Mucosa of stomach (tissue), 1 donor: Measurements from ENCODE around the gene TTYH1.

ENCODE experiments used
- H3K27me3 ChIP-seq: one replicate; pipeline ENCODE4 v1.7.0; 2013; ENCODE audit warnings: mild to moderate bottlenecking, low read length; ENCODE audit not compliant: control insufficient read depth, insufficient read depth
- H3K36me3 ChIP-seq: one replicate; pipeline ENCODE4 v1.7.0; 2013; ENCODE audit warnings: low read length; ENCODE audit not compliant: control insufficient read depth, insufficient read depth
- H3K4me1 ChIP-seq: one replicate; pipeline ENCODE4 v1.7.0; 2013; ENCODE audit warnings: mild to moderate bottlenecking, low read length; ENCODE audit not compliant: control insufficient read depth, insufficient read depth
- H3K4me3 ChIP-seq: one replicate; pipeline ENCODE4 v1.7.0; 2013; ENCODE audit warnings: low read length
- H3K9ac ChIP-seq: one replicate; pipeline ENCODE4 v1.7.0; 2013; ENCODE audit warnings: mild to moderate bottlenecking, low read length, moderate library complexity
- H3K9me3 ChIP-seq: one replicate; pipeline ENCODE4 v1.7.0; 2013; ENCODE audit warnings: mild to moderate bottlenecking, low read length, moderate library complexity; ENCODE audit not compliant: control insufficient read depth
- donor health status: Pancreatic carcinoma.

Gene TTYH1

GRCh38 chr19:54470991-54471782, 55.9 kb downstream of the TTYH1 start:
- peaks cover 37% of the 10 kb centered on the region for H3K4me1 ChIP-seq
- H3K36me3 ChIP-seq: no peaks in the 10 kb centered on the region
- peak overlapping the region; percentile 96 for H3K9ac ChIP-seq
- H3K4me3 ChIP-seq: peak overlapping the region; percentile 90
- H3K27me3 ChIP-seq: peaks cover 8% of the 10 kb centered on the region
- no peaks in the 10 kb centered on the region for H3K9me3 ChIP-seq

GRCh38 chr19:54473071-54473891, 58.0 kb downstream of the TTYH1 start, which contains the start of gene CDC42EP5:
CDC42EP5 (minus strand) TSS chr19:54473296; CDS start chr19:54465547, 7,749 bp downstream.
- peaks cover 8% of the 10 kb centered on the region for H3K27me3 ChIP-seq
- peaks cover 31% of the 10 kb centered on the region for H3K4me1 ChIP-seq
- H3K4me3 ChIP-seq: peak within 1 kb of the TSS; percentile 7
- H3K9me3 ChIP-seq: no peaks in the 10 kb centered on the region
- no peaks in the 10 kb centered on the region for H3K36me3 ChIP-seq
- peak within 1 kb of the TSS; percentile 83 for H3K9ac ChIP-seq

- Histone ChIP-seq H3K9me3 (no peaks in the 10 kb centered on the region), H3K36me3 (no peaks in the 10 kb centered on the region), H3K9ac (peak overlapping the region; percentile 83), H3K27me3 (peaks cover 8% of the 10 kb centered on the region), H3K4me1 (peaks cover 28% of the 10 kb centered on the region), H3K4me3 (no peak overlapping the region)
These were observed 58.7 kb downstream of the TTYH1 start for GRCh38 chr19:54473892-54474372.

DNA sequence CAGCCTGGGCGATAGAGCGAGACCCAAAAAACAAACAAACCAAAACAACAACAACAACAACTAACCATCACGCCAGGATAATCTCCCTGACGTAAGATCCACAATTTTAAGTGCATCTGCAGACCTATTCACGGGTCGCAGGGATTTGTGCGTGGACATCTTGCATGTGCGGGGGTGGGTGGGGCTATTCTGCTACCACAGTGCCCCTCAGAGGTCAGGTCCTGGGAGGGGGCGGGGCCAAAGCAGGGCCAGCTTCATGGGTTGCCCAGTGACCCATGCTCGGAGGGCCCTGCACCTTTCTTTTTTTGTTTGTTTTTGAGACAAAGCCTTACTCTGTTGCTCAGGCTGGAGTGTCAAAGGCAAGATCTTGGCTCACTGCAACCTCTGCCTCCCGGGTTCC, 60.4 kb downstream of the TTYH1 start:
- peaks cover 7% of the 10 kb centered on the region for H3K27me3 ChIP-seq
- no peak overlapping the region for H3K4me3 ChIP-seq

GRCh38 chr19:54477650-54478049, 62.4 kb downstream of the TTYH1 start:
- Histone ChIP-seq H3K9ac (no peak overlapping the region), H3K36me3 (no peaks in the 10 kb centered on the region), H3K4me3 (no peak overlapping the region), H3K27me3 (no peaks in the 10 kb centered on the region), H3K9me3 (no peaks in the 10 kb centered on the region), H3K4me1 (peaks cover 8% of the 10 kb centered on the region)

More for the DNA sequence above, 60.4 kb downstream of the TTYH1 start:
- Histone ChIP-seq H3K36me3 (no peaks in the 10 kb centered on the region), H3K9me3 (no peaks in the 10 kb centered on the region), H3K9ac (no peak overlapping the region), H3K4me1 (peaks cover 12% of the 10 kb centered on the region)

DNA sequence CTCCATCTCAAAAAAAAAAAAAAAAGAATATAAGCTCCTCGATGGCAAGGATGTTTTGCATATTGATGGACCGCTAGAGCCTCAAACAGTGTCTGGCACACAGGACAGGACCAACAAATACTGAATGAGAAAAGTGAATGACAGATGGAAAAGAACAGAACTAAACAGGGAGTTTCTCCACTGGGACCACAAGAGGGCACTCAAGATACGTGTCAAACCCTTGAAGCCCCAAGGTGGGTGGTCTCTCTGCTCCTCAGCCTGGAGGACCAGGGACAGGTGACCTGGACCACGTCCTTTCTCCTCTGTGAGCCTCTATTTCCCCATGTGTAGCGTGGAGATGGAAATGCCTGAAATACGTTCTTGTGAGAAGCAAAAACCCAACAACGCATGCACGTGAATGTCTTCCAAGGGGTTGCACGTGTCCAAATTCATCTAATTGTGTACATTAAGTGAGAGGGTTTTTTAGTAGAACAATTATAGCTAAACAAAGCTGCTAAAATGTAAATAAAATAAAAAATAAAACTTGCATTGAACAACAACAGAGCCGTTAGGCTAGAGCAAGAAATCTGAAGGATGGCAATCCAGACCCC, 63.5 kb downstream of the TTYH1 start:
- Histone ChIP-seq H3K4me3 (no peak overlapping the region), H3K4me1 (peaks cover 2% of the 10 kb centered on the region), H3K9ac (no peak overlapping the region), H3K27me3 (no peaks in the 10 kb centered on the region), H3K9me3 (no peaks in the 10 kb centered on the region), H3K36me3 (no peaks in the 10 kb centered on the region)

DNA sequence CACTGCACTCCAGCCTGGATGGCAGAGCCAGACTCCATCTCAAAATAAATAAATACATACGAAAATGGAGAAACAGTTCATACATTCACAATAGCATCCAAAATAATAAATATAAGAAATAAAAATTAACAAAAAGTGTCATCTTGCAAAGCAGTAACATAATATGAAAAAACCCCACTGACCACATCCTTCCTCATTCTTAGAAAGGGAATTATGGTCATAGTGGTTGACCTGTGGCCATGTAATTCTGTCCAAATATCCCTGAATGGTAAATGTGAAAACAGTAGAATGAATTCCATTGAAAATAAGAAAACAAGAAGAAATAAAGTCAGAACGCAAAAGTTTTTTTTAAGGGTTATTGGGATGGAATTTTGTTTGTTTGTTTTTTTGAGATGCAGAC, 64.8 kb downstream of the TTYH1 start:
- no peaks in the 10 kb centered on the region for H3K36me3 ChIP-seq
- H3K9ac ChIP-seq: no peak overlapping the region
- H3K27me3 ChIP-seq: no peaks in the 10 kb centered on the region

GRCh38 chr19:54481326-54481930, 66.2 kb downstream of the TTYH1 start:
- H3K9me3 ChIP-seq: no peaks in the 10 kb centered on the region
- no peaks in the 10 kb centered on the region for H3K27me3 ChIP-seq
- no peak overlapping the region for H3K9ac ChIP-seq
- H3K4me3 ChIP-seq: no peak overlapping the region
- no peaks in the 10 kb centered on the region for H3K4me1 ChIP-seq
- no peaks in the 10 kb centered on the region for H3K36me3 ChIP-seq

More for the DNA sequence above, 64.8 kb downstream of the TTYH1 start:
- Histone ChIP-seq H3K4me3 (no peak overlapping the region), H3K9me3 (no peaks in the 10 kb centered on the region), H3K4me1 (no peaks in the 10 kb centered on the region)

- no peaks in the 10 kb centered on the region for H3K9me3 ChIP-seq
- no peaks in the 10 kb centered on the region for H3K27me3 ChIP-seq
- no peaks in the 10 kb centered on the region for H3K36me3 ChIP-seq
- H3K9ac ChIP-seq: no peak overlapping the region
- no peaks in the 10 kb centered on the region for H3K4me1 ChIP-seq
- no peak overlapping the region for H3K4me3 ChIP-seq
These were observed 67.6 kb downstream of the TTYH1 start for GRCh38 chr19:54482889-54483288.

DNA sequence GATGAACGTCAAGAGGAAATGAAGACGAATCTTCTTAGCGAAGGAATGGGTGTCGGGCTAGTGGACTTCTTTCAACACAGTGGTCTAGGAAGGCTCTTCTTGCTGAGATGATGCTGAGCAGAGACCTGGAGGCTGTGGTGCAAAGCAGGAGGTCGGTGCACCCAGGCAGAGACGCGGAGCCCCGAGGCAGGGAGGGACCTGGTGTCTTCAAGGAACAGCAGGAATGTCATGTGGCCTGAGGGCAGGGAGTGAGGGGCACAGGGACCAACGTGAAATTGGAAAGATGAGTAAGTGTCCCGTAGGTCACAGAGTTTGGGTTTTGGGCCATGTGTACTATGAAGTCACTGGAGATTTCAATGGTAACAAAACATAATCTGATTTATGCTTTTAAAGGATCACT, 69.2 kb downstream of the TTYH1 start:
- Histone ChIP-seq H3K4me3 (no peak overlapping the region), H3K4me1 (no peaks in the 10 kb centered on the region), H3K27me3 (no peaks in the 10 kb centered on the region), H3K9me3 (no peaks in the 10 kb centered on the region), H3K36me3 (no peaks in the 10 kb centered on the region), H3K9ac (no peak overlapping the region)

DNA sequence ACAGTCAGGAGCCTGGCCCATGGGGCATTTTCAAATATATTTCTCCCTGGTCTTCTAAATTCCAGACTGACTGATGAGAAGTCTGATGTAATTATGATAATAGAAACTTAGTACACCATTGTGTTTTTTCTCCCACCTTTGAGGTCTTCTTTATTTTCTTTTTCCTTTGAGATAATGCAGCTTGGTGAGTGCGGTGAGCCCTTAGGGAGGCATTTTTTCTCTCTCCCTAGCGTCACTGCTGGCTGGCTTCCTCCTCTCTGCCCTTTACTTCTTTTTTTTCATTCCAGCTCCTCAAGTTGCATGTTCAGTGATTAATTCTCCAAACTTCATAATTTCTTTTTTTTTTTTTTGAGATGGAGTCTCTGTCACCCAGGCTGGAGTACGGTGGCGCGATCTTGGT, 70.6 kb downstream of the TTYH1 start:
- Histone ChIP-seq H3K9ac (no peak overlapping the region), H3K27me3 (peaks cover 6% of the 10 kb centered on the region), H3K36me3 (no peaks in the 10 kb centered on the region), H3K4me3 (no peak overlapping the region), H3K4me1 (no peaks in the 10 kb centered on the region), H3K9me3 (no peaks in the 10 kb centered on the region)
